ENCODE results near the gene S100A10. TPM values are rescaled to one million over a fixed set of nuclear protein-coding genes. Genes with fewer than 3 reads are reported as not detected.

S100A10 gene
- total RNA-seq, 1 experiment from 2014 or later = 160 TPM

- H2BK120ac ChIP-seq (ENCODE audit: low read depth, low read length, poor library complexity, severe bottlenecking) = no peak overlapping the region
- no peaks in the 10 kb centered on the region for H3K9me3 Mint-ChIP-seq
- no peak overlapping the region for H3K4me2 ChIP-seq (ENCODE audit: insufficient read depth, insufficient read length, low read length)
Observed at GRCh38 chr1:152023221-152023620, 29.6 kb upstream of the S100A10 start.

More at GRCh38 chr1:152023221-152023620, 29.6 kb upstream of the S100A10 start:
- Histone ChIP-seq H3K23ac (ENCODE audit: insufficient read length, low read depth, low read length) (no peak overlapping the region), H4K8ac (replicated peaks; ENCODE audit: insufficient read length, low read depth, low read length) (no peak overlapping the region), H2AK5ac (ENCODE audit: insufficient read length, low read length) (no peak overlapping the region), H2BK5ac (ENCODE audit: insufficient read length, low read length) (no peak overlapping the region), H3K27me3 (ENCODE audit: insufficient read depth, low read length) (no peaks in the 10 kb centered on the region), H3T11ph (ENCODE audit: low read length) (no peak overlapping the region), H3K27ac (ENCODE audit: insufficient read length, low read depth, low read length) (no peak overlapping the region), H3K9ac (ENCODE audit: extremely low read depth, insufficient read length, low read length) (no peak overlapping the region), H3K18ac (ENCODE audit: insufficient read length, low read depth, low read length) (no peak overlapping the region), H2AFZ (ENCODE audit: low read length) (no peak overlapping the region), H2BK20ac (ENCODE audit: low read depth, low read length, poor library complexity, severe bottlenecking) (no peak overlapping the region), H3K23me2 (ENCODE audit: insufficient read length, low read depth, low read length, poor library complexity, severe bottlenecking) (no peaks in the 10 kb centered on the region), H3K79me1 (ENCODE audit: insufficient read depth, low read depth, low read length, poor library complexity, severe bottlenecking) (no peaks in the 10 kb centered on the region), H3K56ac (ENCODE audit: insufficient read length, low read depth, low read length) (no peak overlapping the region), H3K4ac (ENCODE audit: low read depth, low read length) (no peak overlapping the region), H3K9me3 (ENCODE audit: control insufficient read depth, low read depth, low read length) (no peaks in the 10 kb centered on the region), H4K91ac (ENCODE audit: insufficient read length, low read depth, low read length) (no peak overlapping the region), H2BK15ac (ENCODE audit: low read depth, low read length) (no peak overlapping the region), H4K20me1 (ENCODE audit: control insufficient read depth, insufficient read depth, insufficient read length) (no peaks in the 10 kb centered on the region), H2BK12ac (ENCODE audit: insufficient read length, low read depth, low read length) (no peak overlapping the region), H3K14ac (ENCODE audit: insufficient read depth, low read length) (no peak overlapping the region), H3K4me1 (ENCODE audit: insufficient read depth, low read length) (no peaks in the 10 kb centered on the region), H4K5ac (ENCODE audit: insufficient read length, low read depth, low read length) (no peak overlapping the region), H3K79me2 (ENCODE audit: insufficient read depth, low read length) (no peaks in the 10 kb centered on the region)
- H3K36me3 Mint-ChIP-seq (ENCODE audit: insufficient read depth in 1 of 3, low read depth in 3 of 3) = no peaks in the 10 kb centered on the region
- no peak for DNase-seq
- WGBS (ENCODE audit: extremely low coverage, insufficient read length, low lambda C conversion rate) = no CpG with 5 or more reads among the region's 4 CpGs
- TF ChIP-seq CTCF (conservative IDR thresholded peaks at IDR 0.05) = no peak
- no peak overlapping the region for H3K4me3 Mint-ChIP-seq
- no peak overlapping the region for H3K27ac Mint-ChIP-seq
- H3K4me1 Mint-ChIP-seq = peaks cover 18 to 20% of the 10 kb centered on the region in 2 experiments
- H3K27me3 Mint-ChIP-seq (ENCODE audit: low read depth) = no peaks in the 10 kb centered on the region

Measured in H9 (cell line).